ENCODE data around the gene PAF1. TPM values are rescaled to one million over a fixed set of nuclear protein-coding genes. Genes with fewer than 3 reads are reported as not detected.

Gene PAF1
- total RNA-seq, 1 experiment from 2014 or later = 53.5 TPM

DNA sequence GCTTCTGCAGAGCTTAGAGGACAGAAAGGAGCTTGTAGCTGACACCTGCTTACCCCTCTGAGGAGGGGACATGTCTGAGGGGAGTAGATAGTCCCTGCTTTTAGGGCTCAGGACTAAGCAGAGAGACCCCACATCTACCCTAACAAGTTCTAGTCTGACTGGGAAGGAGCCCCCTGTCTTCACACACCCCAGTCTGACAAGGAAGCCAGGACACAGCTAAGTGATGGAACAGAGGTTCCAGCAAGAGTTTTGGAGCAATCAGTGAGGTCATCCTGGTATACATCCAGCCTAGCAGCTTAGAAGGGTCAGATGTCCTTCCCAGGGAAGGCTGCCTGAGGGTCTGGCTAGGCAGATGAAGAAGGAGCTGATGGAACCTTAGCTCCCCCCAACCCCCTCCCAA is 15.0 kb downstream of the PAF1 start:
- no peak overlapping the region for H3K4me3 ChIP-seq (replicated peaks in 1 of 2; ENCODE audit: low read depth in 1 of 2, low read length in 2 of 2)
- no TSS peak for BruUV-seq (replicated peaks)
- H3K27ac ChIP-seq (ENCODE audit: low read depth, low read length) = no peak overlapping the region
- DNase-seq (ENCODE audit: low read depth, low spot score) = no peak
- TF ChIP-seq ZBTB33 (IDR thresholded peaks at IDR 0.05; ENCODE audit: extremely low read depth, insufficient replicate concordance, low read length) (no peak), CBX3 (IDR thresholded peaks at IDR 0.05; ENCODE audit: low read depth) (no peak), SP1 (IDR thresholded peaks at IDR 0.05; ENCODE audit: low read depth) (no peak), JUND (IDR thresholded peaks at IDR 0.05) (no peak), ZNF274 (IDR thresholded peaks at IDR 0.05; ENCODE audit: low read depth, low read length) (no peak), CEBPB (IDR thresholded peaks at IDR 0.05; ENCODE audit: low read depth) (no peak), ZFX (IDR thresholded peaks at IDR 0.05) (no peak), RAD21 (IDR thresholded peaks at IDR 0.05; ENCODE audit: low read depth) (no peak), FOSL1 (IDR thresholded peaks at IDR 0.05; ENCODE audit: low read depth) (no peak)
- TF ChIP-seq, protein P1, sequence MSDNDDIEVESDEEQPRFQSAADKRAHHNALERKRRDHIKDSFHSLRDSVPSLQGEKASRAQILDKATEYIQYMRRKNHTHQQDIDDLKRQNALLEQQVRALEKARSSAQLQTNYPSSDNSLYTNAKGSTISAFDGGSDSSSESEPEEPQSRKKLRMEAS (IDR thresholded peaks at IDR 0.05) = no peak
- no peaks in the 10 kb centered on the region for H3K79me2 ChIP-seq (ENCODE audit: insufficient read depth, low read length)
- no peaks in the 10 kb centered on the region for H3K9me3 ChIP-seq (ENCODE audit: control insufficient read depth in 1 of 2, insufficient read depth in 1 of 2, low read depth in 1 of 2, low read length in 2 of 2)
- no peaks in the 10 kb centered on the region for H3K9me2 ChIP-seq (ENCODE audit: insufficient read depth)
- H3K4me2 ChIP-seq (ENCODE audit: low read length) = no peak overlapping the region
- RAD21 ChIA-PET (ENCODE audit: low non-redundant PET in 1 of 2, low total read pairs in 2 of 2, uncharacterized antibody in 2 of 2, unreplicated experiment in 2 of 2) = no interaction called here
- no peaks in the 10 kb centered on the region for H3K4me1 ChIP-seq (ENCODE audit: control insufficient read depth in 1 of 2, insufficient read depth in 2 of 2, low read length in 2 of 2)
- H3K36me3 ChIP-seq (ENCODE audit: control insufficient read depth in 1 of 2, insufficient read depth in 2 of 2, low read length in 2 of 2) = peaks cover 51 to 58% of the 10 kb centered on the region in 2 experiments
- no peaks in the 10 kb centered on the region for H3K27me3 ChIP-seq (ENCODE audit: insufficient read depth, low read length)
- H2AFZ ChIP-seq (ENCODE audit: low read depth, low read length, poor library complexity, severe bottlenecking) = no peak overlapping the region
- no peak for ATAC-seq
- POLR2A ChIA-PET = interaction anchor here (1.1 kb wide), 1 partner anchor 15 kb away, joined by 4 read pairs; the partner anchor contains the start of genes MED29 and PAF1
- H3K9ac ChIP-seq (ENCODE audit: low read length) = no peak overlapping the region
- intact Hi-C loops (cut with micrococcal nuclease) = no loop called here
- CTCF ChIA-PET = no interaction called here
- no peaks in the 10 kb centered on the region for H4K20me1 ChIP-seq (ENCODE audit: insufficient read depth)

DNA sequence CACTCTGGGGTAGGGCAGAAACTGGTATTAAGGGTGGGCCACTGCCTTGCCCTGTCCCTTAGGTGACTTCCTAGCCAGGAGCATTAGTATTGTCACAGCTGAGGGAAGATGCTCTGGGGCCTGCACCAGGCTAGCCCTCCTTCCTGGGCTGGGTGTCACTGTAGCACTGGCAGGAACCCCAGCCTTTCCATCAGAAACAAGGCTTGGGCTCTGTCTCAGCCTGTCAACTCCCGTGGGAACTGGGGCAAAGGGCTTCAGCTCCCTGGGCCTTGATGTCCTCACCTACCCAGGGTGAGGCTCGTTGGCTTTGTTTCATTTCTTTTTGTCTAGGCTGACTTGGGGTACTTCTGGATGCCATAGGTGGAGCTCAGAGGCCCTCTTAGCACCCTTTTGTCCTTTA is 18.0 kb downstream of the PAF1 start:
- no peak for DNase-seq (ENCODE audit: low read depth, low spot score)
- Histone ChIP-seq H3K4me3 (replicated peaks in 1 of 2; ENCODE audit: low read depth in 1 of 2, low read length in 2 of 2) (no peak overlapping the region), H4K20me1 (ENCODE audit: insufficient read depth) (no peaks in the 10 kb centered on the region), H3K36me3 (ENCODE audit: control insufficient read depth in 1 of 2, insufficient read depth in 2 of 2, low read length in 2 of 2) (peaks cover 39 to 66% of the 10 kb centered on the region in 2 experiments), H3K27ac (ENCODE audit: low read depth, low read length) (no peak overlapping the region), H3K9me2 (ENCODE audit: insufficient read depth) (no peaks in the 10 kb centered on the region), H3K4me1 (ENCODE audit: control insufficient read depth in 1 of 2, insufficient read depth in 2 of 2, low read length in 2 of 2) (no peaks in the 10 kb centered on the region), H3K79me2 (ENCODE audit: insufficient read depth, low read length) (no peaks in the 10 kb centered on the region), H3K9me3 (ENCODE audit: control insufficient read depth in 1 of 2, insufficient read depth in 1 of 2, low read depth in 1 of 2, low read length in 2 of 2) (no peaks in the 10 kb centered on the region), H3K9ac (ENCODE audit: low read length) (no peak overlapping the region), H3K27me3 (ENCODE audit: insufficient read depth, low read length) (no peaks in the 10 kb centered on the region), H2AFZ (ENCODE audit: low read depth, low read length, poor library complexity, severe bottlenecking) (no peak overlapping the region), H3K4me2 (ENCODE audit: low read length) (no peak overlapping the region)
- CTCF ChIA-PET = no interaction called here
- BruUV-seq (replicated peaks) = no TSS peak
- no peak for ATAC-seq
- RAD21 ChIA-PET (ENCODE audit: low non-redundant PET in 1 of 2, low total read pairs in 2 of 2, uncharacterized antibody in 2 of 2, unreplicated experiment in 2 of 2) = no interaction called here
- intact Hi-C loops (cut with micrococcal nuclease) = no loop called here
- POLR2A ChIA-PET = no interaction called here
- no peak for TF ChIP-seq ZFX (IDR thresholded peaks at IDR 0.05)
- TF ChIP-seq, protein P1 (IDR thresholded peaks at IDR 0.05) = no peak
- TF ChIP-seq POLR2AphosphoS5 (IDR thresholded peaks at IDR 0.05; ENCODE audit: low read depth, low read length) = no peak
